ENCODE data around the gene BACE2. TPM values are rescaled to one million over a fixed set of nuclear protein-coding genes. Genes with fewer than 3 reads are reported as not detected.

The BACE2 gene
- total RNA-seq, 1 donor from 2014 or later, result 64.8 TPM

DNA sequence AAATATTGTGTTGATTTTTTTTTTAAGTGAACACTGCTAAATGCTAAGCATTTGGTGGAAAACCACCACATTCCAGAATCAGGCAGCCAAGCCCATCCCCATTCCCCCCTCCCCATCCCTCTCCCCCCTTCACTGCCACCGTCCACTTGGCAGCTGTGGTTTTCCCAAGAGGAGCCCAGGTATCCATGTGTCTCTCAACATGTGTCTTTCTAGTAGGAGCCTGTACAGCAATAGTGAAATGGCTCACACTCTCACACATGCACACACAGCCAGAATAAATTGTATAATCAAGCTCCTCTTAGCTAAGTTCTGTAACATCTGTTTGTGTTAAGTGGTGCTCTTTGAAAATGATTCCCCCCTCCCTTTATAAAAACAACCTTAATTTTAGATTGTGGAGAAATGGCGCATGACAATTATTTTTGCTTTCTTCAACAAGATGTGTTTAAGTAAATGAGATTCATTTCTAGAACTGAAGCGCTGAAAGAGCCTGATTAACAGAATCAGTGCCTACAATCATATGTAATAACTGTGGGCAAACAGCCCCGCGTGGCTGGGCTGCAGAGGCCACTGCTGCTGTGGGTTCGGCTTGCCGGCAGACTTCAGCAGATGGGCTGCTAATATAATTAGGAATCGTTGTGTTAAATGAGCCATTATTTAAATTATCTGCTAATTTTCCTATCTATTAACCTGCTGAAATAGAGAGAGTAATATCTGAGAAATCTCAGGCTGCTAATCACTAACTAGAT is 43.3 kb downstream of the BACE2 start:
- FAIRE-seq (no peak), DNase-seq (ENCODE audit: low read depth) (no peak)
- H3K27me3 ChIP-seq (ENCODE audit: control insufficient read depth, insufficient read depth, low read length), result no peaks in the 10 kb centered on the region
- TF ChIP-seq, protein P1, sequence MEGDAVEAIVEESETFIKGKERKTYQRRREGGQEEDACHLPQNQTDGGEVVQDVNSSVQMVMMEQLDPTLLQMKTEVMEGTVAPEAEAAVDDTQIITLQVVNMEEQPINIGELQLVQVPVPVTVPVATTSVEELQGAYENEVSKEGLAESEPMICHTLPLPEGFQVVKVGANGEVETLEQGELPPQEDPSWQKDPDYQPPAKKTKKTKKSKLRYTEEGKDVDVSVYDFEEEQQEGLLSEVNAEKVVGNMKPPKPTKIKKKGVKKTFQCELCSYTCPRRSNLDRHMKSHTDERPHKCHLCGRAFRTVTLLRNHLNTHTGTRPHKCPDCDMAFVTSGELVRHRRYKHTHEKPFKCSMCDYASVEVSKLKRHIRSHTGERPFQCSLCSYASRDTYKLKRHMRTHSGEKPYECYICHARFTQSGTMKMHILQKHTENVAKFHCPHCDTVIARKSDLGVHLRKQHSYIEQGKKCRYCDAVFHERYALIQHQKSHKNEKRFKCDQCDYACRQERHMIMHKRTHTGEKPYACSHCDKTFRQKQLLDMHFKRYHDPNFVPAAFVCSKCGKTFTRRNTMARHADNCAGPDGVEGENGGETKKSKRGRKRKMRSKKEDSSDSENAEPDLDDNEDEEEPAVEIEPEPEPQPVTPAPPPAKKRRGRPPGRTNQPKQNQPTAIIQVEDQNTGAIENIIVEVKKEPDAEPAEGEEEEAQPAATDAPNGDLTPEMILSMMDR (IDR thresholded peaks at IDR 0.05; ENCODE audit: insufficient read depth, low read length, severe bottlenecking), result no peak
- no peak overlapping the region for H3K4me3 ChIP-seq (ENCODE audit: low read depth, low read length)
- H3K36me3 ChIP-seq (ENCODE audit: control insufficient read depth, insufficient read depth, low read length), result peaks cover 6% of the 10 kb centered on the region

DNA sequence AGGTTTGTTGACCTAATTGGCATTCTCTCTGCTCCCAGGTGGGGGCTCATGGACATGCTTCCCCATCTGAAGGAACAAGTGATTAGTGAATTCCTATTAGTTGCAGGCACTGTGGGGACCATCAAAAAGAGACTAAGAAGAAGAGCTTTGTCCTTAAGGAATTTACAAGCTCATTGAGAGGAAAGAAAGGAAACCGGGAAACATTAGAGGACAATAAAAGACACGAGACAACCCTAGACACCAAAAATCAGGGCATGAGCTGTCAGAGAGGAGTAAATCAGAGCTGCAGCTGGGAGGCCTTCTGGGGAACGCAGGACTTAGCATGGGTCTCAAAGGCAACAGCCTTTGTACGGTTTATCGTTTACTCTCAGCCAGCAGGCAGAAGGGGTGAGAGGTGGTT is 45.1 kb downstream of the BACE2 start:
- peaks cover 6% of the 10 kb centered on the region for H3K36me3 ChIP-seq (ENCODE audit: control insufficient read depth, insufficient read depth, low read length)
- DNase-seq (ENCODE audit: low read depth) (no peak), FAIRE-seq (no peak)
- no peaks in the 10 kb centered on the region for H3K27me3 ChIP-seq (ENCODE audit: control insufficient read depth, insufficient read depth, low read length)
- H3K4me3 ChIP-seq (ENCODE audit: low read depth, low read length), result no peak overlapping the region
- TF ChIP-seq, protein P1 (IDR thresholded peaks at IDR 0.05; ENCODE audit: insufficient read depth, low read length, severe bottlenecking), result no peak

DNA sequence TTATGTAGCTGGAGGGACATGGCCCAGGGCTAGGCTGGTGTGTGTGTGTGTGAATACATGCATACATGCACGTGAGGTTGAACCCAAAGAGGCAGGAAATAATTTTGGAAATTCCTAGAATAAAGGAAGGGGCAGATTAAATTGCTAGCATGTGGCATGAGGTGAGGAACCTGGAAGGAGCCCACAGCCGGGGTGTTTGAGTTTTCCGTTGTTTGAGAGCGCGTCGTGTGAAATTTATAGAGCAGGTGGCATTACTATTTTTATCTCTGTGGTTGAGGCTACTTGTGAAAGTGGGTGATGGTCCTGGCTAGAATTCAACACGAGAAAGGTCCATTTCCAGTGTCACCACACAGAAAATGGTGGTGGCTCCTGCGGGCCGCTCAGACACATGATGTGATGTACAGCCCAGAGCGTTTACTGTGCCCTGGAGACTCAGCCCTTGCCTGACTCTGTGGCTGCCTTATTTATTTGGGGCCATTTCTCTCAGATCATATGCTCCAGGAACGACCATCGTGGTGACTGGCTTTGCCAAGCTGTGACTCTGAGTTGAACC is 48.0 kb downstream of the BACE2 start:
- Histone ChIP-seq H3K27me3 (ENCODE audit: control insufficient read depth, insufficient read depth, low read length) (no peaks in the 10 kb centered on the region), H3K36me3 (ENCODE audit: control insufficient read depth, insufficient read depth, low read length) (peaks cover 4% of the 10 kb centered on the region), H3K4me3 (ENCODE audit: low read depth, low read length) (no peak overlapping the region)
- TF ChIP-seq, protein P1 (IDR thresholded peaks at IDR 0.05; ENCODE audit: insufficient read depth, low read length, severe bottlenecking), result no peak
- FAIRE-seq (no peak), DNase-seq (ENCODE audit: low read depth) (no peak)

DNA sequence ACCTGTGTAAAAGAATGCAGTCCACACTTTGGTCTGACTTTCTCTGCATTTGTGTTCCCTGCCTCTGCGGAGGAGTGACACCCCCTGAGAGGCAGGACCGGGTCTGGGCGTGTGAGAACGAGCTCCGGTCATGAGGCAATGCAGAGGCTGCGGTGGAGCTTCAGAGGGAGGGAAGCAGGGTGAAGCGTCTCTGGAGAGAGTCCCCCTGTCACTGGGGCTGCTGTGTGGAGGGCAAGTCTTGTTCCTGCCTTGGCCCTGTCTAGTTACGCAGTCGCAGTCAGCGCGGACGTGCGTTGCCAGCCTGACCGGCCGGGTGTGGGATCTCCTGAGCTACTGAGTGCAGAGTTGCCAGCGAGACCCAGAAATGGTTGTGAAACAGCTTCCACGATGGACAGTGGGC is 48.5 kb downstream of the BACE2 start:
- H3K36me3 ChIP-seq (ENCODE audit: control insufficient read depth, insufficient read depth, low read length), result peaks cover 4% of the 10 kb centered on the region
- no peak overlapping the region for H3K4me3 ChIP-seq (ENCODE audit: low read depth, low read length)
- peak; percentile 50 for DNase-seq (ENCODE audit: low read depth)
- TF ChIP-seq, protein P1 (IDR thresholded peaks at IDR 0.05; ENCODE audit: insufficient read depth, low read length, severe bottlenecking), result no peak
- H3K27me3 ChIP-seq (ENCODE audit: control insufficient read depth, insufficient read depth, low read length), result no peaks in the 10 kb centered on the region
- FAIRE-seq, result peak; percentile 58

DNA sequence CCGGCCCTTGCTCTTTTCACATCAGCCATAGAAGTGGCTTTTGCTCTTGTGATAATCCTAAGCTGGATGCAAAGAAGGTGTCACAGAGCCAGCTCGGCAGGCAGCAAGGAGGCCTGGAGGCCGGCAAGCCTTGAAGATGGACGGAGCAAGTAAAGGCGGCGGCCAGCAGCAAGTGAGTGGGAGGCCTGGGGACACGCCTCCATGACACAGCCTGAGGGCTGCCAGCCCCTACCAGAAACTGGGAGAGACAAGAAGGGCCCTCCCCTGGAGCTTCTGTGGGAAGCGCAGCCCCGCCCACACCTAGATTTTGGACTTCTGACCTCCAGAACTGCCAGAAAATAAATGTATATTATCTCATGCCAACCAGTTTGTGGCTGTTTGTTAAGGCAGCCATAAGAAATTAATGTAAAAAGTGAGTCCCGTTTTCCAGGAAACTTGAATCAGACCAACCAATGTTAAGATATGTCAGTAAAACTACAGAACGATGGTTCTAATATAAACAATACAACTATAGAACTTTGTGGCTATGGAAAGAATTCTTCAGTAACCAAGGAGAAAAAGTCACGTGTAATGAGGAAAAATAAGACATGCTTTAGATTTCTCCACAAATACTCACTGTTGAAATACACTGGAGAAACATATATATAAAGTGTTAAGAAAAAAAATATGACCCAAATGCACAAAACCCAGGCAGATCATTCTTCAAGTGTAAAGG is 49.9 kb downstream of the BACE2 start:
- H3K4me3 ChIP-seq (ENCODE audit: low read depth, low read length), result no peak overlapping the region
- no peak for FAIRE-seq
- H3K36me3 ChIP-seq (ENCODE audit: control insufficient read depth, insufficient read depth, low read length), result no peaks in the 10 kb centered on the region
- no peak for DNase-seq (ENCODE audit: low read depth)
- H3K27me3 ChIP-seq (ENCODE audit: control insufficient read depth, insufficient read depth, low read length), result no peaks in the 10 kb centered on the region
- TF ChIP-seq, protein P1 (IDR thresholded peaks at IDR 0.05; ENCODE audit: insufficient read depth, low read length, severe bottlenecking), result no peak

All from bronchial epithelial cell (primary cell).